Measurements from ENCODE around the gene TOB1.
A peak's percentile ranks its signal among the peaks of the same experiment; 100 is the strongest.

The TOB1 gene

DNA sequence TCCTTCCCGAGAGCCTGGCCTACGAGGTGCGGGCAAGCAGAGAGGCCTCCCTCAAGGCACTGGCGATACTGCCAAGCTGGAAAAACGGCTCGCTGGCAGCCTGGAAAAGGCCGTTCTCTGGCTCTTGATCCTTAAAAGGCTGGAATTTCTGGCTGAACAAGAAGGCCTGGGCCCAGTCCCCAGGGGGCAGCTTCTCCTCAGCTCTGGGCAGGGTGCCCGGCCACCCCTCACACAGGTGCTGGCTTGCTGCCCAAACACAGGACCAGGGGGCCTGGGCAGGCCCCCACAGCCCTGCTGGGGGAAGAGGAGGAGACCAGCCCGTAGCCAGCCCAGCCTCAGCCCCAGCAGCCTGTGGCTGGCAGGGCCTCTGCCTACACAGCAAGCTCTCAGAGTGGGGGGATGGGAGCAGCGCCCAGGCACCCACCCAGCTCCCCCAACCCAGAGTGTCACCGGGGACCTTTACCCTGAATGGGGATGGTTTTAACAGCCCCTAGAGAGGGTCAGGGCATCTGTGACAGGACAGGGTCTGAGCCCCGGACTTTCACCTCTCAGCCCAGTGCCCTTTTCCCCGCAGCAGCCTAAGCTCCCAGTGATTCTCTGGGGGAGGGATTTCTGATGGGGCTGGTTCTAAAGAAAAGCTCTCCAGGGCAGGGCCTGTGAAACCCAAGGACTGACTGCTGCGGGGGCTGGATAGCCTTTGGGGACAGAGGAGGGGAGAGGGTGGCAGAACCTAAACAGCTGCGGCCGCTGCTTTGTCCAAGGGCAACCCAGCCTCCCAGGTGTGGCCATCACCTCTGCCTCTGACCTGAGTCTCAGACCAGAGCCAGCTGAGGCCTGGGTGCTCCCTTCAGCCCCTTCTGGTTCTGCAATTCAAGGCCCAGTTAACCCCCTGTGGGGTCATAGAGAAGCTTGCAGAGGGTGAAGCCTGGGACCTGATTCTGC is 38.6 kb upstream of the TOB1 start:
- Histone ChIP-seq H3K36me3 (no peaks in the 10 kb centered on the region), H3K9me3 (ENCODE audit: severe bottlenecking) (no peaks in the 10 kb centered on the region), H3K27ac (peak overlapping the region; percentile 90), H3K27me3 (ENCODE audit: insufficient read depth, low read depth, severe bottlenecking) (no peaks in the 10 kb centered on the region), H3K4me3 (ENCODE audit: low read depth, low read length) (no peak overlapping the region)
- DNase-seq, result peak; percentile 71
- TF ChIP-seq, protein P1, sequence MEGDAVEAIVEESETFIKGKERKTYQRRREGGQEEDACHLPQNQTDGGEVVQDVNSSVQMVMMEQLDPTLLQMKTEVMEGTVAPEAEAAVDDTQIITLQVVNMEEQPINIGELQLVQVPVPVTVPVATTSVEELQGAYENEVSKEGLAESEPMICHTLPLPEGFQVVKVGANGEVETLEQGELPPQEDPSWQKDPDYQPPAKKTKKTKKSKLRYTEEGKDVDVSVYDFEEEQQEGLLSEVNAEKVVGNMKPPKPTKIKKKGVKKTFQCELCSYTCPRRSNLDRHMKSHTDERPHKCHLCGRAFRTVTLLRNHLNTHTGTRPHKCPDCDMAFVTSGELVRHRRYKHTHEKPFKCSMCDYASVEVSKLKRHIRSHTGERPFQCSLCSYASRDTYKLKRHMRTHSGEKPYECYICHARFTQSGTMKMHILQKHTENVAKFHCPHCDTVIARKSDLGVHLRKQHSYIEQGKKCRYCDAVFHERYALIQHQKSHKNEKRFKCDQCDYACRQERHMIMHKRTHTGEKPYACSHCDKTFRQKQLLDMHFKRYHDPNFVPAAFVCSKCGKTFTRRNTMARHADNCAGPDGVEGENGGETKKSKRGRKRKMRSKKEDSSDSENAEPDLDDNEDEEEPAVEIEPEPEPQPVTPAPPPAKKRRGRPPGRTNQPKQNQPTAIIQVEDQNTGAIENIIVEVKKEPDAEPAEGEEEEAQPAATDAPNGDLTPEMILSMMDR (IDR thresholded peaks at IDR 0.05; ENCODE audit: low read depth, low read length), result peak; percentile 14; the same call in 1 of the 2 replicates

DNA sequence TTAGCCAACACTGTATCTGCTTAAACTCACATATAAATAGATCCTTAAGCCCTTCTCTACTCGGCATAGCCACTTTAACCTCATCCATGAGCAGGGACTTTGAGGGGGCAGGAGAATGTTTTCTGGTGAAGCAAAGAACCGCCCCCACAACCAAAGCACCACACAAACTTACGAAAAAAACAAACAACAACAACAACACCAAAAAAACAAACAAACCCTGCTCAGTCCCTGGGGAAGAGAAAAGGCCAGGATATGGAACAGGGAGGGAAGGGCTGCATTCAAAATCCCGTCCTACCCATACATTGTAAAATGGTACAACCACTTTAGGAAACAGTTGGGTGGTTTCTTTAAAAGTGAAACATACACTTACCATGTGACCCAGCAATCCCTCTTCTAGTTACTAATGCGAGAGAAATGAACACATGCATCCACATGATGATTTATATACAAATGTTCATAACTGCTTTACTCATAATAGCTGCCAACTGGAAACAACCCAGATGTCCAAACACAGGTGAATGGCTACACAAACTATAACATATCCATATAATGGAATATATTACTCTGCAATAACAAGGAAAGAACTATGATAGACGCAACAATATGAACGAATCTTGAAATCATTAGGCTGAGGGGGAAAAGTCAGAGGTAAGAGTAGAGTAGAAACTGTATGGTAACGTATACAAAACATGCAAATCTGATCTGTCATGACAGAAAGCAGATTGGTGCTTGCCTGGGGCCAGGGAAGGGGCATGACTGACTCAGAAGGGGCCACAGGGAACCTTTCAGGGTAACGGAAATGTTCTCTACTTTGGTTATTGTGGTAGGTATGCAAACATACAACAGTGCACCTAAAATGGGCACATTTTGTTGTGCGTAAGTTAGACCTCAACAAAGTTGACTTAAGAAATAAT is 37.7 kb upstream of the TOB1 start:
- H3K27ac ChIP-seq, result peak overlapping the region; percentile 90
- H3K9me3 ChIP-seq (ENCODE audit: severe bottlenecking), result no peaks in the 10 kb centered on the region
- no peak overlapping the region for H3K4me3 ChIP-seq (ENCODE audit: low read depth, low read length)
- TF ChIP-seq, protein P1 (IDR thresholded peaks at IDR 0.05; ENCODE audit: low read depth, low read length), result no peak
- H3K27me3 ChIP-seq (ENCODE audit: insufficient read depth, low read depth, severe bottlenecking), result no peaks in the 10 kb centered on the region
- H3K36me3 ChIP-seq, result no peaks in the 10 kb centered on the region
- no peak for DNase-seq

DNA sequence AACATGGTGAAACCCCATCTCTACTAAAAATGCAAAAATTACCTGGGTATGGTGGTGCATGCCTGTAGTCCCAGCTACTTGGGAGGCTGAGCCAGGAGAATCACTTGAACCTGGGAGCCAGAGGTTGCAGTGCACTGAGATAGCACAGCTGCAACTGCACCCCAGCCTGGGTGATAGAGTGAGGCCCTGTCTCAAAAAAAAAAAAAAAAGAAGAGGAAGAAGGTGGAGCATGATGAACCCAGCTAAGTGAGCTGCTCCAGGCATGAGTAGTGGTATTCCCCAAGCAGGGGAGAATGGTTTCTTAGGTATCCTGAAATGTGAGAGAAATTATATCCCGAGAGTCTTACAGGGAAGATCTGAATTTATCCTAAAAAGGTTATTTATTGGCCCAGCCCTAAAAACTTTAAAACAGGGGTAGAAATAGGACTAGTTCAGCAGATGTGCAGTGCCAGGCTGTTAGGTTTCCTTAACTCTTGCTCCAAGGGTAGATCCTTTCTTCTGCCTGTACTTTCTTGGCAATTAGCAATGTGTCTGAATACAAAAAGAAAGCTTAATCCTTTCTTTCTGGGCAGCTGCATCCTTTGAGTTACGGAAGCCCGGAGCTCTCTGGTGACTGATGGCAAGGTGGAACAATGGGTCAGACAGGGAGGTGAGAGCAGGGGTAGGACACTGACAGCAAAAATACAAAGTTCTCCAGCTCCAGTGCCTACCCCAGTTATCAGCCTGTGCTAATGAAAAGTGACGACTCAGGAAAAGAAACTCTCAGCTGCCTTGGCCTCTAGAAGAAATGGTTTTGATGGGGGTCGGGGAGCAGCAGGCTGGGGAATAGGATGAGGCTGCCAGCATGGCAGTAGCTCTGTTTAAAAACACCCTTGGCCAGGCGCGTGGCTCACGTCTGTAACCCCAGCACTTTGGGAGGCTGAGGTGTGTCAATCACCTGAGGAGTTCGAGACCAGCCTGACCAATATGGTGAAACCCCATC is 36.5 kb upstream of the TOB1 start:
- TF ChIP-seq, protein P1 (IDR thresholded peaks at IDR 0.05; ENCODE audit: low read depth, low read length), result no peak

DNA sequence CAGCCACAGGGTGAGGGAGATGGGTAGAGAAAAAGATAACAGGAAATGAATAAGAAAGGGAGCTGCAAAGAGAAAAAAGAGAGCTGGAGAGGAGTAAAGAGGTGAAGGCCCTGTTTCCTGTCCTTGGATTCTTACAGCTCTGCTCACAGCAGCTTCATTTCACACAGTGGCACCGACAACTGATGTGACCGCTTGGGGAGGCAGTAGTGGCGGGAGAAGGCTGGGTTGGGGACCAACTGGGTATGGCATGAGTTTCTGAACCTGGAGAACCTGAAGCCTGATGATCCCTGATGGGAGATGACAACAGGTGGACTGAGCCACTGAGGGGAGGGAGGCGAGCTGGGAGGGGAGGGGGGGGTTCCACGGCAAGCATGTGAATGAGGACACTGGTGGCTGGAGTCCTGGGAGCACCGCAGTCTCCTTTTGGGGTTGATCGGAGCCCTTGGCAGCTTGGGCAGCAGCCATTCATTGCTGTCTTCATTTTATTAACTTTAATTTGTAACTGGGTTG is 34.3 kb upstream of the TOB1 start:
- Histone ChIP-seq H3K9me3 (ENCODE audit: severe bottlenecking) (no peaks in the 10 kb centered on the region), H3K27me3 (ENCODE audit: insufficient read depth, low read depth, severe bottlenecking) (no peaks in the 10 kb centered on the region), H3K4me3 (ENCODE audit: low read depth, low read length) (no peak overlapping the region), H3K27ac (no peak overlapping the region), H3K36me3 (no peaks in the 10 kb centered on the region)
- DNase-seq, result no peak
- TF ChIP-seq, protein P1 (IDR thresholded peaks at IDR 0.05; ENCODE audit: low read depth, low read length), result no peak

More for the DNA sequence above, 36.5 kb upstream of the TOB1 start:
- H3K4me3 ChIP-seq (ENCODE audit: low read depth, low read length), result no peak overlapping the region
- H3K27ac ChIP-seq, result no peak overlapping the region
- no peaks in the 10 kb centered on the region for H3K36me3 ChIP-seq
- no peaks in the 10 kb centered on the region for H3K9me3 ChIP-seq (ENCODE audit: severe bottlenecking)
- no peaks in the 10 kb centered on the region for H3K27me3 ChIP-seq (ENCODE audit: insufficient read depth, low read depth, severe bottlenecking)
- DNase-seq, result no peak
